Measurements from ENCODE around the gene CIRBP.

CIRBP gene

GRCh38 chr19:1256646-1257474 lies 12.3 kb upstream of the CIRBP start:
- no peak for DNase-seq (ENCODE audit: low read depth)

DNA sequence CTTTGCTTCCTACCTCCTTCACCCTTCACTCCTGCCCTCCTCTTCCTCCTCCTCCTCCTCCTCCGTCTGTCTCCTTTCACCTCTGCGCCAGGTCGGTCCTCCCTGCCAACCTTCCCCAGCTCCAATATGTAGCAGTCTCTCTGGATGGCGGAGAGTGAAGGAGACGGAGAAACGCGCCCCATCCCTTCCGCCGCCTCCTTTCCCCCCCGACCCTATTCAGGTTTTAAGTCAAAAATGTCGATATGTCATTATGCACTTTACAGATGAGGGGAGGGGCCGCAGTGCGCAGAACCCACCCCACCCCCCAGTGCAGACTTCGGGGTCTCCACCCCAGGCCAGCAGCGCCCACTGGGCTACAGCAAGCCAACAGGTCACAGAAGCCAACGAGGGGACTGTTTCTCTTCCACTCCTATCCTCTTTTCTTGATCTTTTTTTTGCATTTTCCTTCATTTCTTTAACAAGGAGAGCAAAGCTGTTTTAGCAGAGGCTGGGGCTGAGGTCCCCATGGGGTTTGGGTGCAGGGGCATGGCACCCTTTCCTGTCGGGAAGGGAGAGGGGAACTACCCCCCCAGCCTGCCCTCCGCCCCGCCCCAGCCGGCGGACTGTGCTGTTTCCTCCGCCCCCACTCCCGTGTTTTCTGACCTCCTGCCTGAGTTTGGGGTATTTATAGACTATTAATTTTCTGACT lies 11.5 kb upstream of the CIRBP start:
- DNase-seq (ENCODE audit: low read depth) = no peak

GRCh38 chr19:1258163-1258492 lies 11.0 kb upstream of the CIRBP start:
- no peak for DNase-seq (ENCODE audit: low read depth)

GRCh38 chr19:1258707-1259205 lies 10.4 kb upstream of the CIRBP start:
- DNase-seq (ENCODE audit: low read depth) = no peak

GRCh38 chr19:1259206-1259875 lies 9.8 kb upstream of the CIRBP start:
- peak; percentile 80 for DNase-seq (ENCODE audit: low read depth)

DNA sequence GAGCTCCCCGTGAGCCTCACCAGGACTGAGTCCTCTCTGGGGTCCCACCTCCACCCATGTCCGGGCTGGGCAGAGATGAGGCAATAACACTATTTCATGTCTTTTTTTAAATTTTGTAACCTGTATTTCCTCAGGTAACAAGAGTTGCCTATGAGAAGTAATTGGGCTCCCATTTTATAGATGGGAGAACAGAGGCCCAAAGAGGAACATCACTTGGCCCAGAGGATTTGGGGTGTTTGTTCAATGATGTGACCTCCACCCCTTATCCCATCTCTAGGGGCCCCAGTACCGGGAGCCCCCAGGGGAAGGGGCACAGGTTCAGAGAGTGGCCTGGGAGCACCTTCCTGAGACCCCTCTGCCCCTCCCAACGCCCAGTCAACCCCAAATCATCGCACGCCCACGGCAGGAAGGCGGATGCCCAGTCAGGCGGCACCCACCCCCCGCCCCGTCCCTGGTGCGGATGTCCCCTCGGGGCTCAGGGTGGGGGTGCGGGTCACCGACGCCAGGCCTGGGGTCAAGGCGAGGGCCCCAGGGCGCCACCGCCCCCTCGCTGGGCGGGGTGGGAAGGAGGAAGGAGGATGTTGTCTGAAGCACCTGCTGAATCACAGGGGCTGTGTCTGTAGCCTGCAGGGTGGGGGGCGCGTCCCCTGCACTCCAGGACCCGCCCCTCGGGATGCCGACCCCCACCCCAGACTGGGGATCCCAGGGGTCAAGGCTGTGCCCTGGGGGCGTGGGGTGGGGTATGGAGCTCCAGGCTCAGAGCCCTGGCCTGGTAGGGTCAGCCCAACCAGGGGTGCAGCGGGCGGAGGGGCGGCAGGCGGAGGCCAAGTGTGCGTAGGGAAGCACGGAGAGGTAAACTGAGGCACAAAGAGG lies 9.0 kb upstream of the CIRBP start:
- peak; percentile 43 for DNase-seq (ENCODE audit: low read depth)

DNA sequence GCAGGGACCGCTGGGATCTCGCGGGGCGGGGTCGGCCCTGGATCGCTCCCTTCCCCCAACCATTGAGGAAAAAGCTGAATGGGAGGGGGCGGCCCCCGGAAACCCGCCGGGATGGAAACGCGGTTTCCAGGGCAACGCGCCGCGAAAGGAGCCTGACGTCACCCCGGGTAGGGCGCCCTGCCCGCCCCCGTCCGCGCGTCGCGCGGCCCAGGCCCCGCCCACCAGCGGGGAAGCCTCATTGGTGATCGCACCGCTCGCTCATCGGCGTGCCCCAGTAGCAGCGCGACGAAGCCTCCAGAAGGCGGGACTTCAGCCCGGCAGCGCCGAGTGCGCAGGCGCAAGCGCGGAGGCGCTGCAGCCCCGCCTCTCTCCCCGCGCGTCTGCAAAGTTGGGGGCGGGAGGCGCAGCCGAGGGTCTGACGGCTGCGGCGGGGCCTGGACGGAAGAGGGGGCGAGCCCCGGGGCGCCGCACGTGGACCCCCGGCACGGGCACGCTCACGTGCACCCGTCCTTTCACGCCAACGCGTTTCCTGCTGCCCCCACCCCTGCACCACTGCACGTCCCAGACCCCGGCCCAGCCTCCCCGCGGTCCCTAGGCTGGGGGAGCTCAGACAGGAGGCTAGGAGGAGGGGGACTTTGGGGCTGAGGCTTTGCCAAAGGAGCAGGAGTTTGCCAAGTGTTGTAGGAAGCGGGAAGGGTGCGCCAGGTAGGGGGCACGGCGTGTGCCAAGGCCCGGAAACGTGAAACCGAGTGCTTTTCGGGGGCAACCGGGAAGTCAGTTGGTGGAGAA lies 8.2 kb upstream of the CIRBP start:
- DNase-seq (ENCODE audit: low read depth) = peak; percentile 96

DNA sequence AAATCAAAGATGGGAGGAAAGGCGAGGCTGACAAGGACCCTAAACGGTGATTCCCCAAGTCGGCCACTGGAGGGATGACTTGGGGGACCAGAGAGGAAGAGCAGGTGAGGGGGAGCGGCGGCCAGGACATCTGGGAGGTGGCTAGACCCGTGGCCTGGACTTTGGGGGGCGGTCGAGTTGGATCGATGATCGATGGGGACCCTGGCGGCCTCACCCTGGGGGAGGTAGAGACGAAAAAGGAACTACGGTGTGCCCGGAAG lies 7.7 kb upstream of the CIRBP start:
- DNase-seq (ENCODE audit: low read depth) = no peak

DNA sequence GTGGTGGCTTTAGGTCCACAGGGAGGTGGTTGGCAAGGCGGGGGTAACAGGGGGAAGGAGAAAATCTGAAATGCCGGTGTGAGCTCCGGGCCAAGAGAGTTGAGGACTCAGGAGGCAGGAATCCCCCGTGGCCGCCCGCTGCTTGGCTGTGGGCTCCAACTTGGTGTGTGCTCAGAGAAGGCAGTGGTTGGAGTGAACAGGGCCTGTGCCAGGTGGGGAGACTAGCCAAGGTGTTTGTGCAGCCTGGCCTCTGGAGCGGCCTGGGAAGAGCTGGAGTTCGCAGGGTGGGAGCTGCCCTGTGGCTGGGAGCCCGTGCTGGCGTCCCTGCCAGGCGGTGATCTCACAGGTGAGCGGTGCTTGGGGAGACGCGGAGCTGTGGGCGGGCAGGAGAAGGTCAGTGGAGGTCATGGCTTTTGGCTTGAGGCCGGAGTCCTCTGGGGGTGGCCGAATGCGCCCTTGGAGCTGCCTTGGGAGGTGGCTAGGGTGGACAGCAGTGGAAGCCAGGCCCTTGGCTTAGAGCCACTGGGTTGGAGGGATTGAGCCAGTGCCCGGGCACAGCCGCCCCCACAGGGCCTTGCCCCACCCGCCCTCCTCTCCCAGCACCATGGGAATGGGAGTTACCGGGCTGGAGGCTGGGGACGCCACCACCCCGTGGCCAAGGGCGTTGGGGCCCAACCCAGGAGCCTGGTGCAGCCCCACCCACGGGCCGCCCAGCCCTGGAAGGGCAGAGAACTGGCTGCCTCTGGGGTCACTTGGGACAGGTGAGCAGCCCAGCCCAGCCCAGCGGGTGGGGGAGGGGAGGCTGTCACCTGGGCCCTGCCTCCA lies 7.1 kb upstream of the CIRBP start:
- peak; percentile 42 for DNase-seq (ENCODE audit: low read depth)

GRCh38 chr19:1262623-1263123 lies 6.5 kb upstream of the CIRBP start:
- DNase-seq (ENCODE audit: low read depth) = no peak

DNA sequence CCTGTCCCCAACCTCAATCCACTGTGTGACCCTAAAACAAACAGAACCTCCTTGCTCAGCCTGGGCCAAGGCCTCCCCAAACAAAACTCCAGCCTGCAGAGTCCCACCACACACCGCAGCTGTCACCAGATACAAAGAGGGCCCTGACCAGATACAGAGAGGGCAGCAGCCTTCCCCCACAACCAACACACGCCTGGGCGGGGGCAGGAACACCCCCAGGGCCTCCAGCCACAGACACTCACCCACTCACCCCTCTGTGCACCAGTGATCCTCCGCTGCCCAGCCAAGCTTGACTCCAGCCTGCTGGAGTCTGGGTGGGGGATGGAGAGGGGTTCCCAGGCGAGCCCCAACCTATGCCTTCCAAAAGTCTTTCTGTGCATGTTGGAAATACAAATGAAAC lies 5.9 kb upstream of the CIRBP start:
- no peak for DNase-seq (ENCODE audit: low read depth)

DNA sequence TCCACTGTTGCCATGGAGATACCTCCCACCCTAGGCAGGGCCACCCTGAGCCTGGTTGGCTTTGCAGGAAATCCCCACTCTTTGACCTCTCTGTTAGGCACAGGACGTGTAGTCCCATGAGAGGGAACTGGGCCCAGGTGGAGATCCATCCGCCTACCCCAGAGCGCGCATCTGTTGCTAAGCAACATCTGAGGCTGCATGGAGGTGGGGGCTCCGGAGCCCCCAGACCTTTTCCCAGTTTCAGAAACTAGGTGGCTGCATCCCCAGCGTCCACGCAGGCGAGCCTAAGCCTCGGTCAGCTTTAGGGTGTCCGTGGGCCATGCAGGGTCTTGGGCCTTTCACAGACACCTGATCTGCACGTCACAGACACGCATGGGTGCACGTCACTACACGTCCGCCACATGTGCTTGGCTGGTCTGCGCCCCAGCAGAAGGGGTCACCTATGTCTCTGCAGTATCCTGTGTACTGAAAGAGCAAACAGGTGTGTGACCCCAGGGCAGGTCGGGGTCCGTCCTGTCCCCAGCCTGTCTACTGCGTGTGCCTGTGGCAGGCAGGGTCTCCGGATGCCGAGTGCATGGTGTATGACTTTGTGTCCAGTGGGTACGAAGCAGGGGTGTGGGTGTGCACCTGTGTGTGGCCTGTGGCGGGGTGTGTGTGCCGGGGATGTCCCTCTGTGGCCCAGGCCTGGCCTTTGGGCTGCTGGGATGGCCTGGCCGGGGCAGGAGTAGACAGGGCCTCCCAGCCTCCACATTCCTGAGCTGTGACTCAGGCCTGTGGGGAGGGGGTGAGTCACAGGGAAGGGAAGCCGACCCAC lies 4.1 kb upstream of the CIRBP start:
- peak; percentile 86 for DNase-seq (ENCODE audit: low read depth)

DNA sequence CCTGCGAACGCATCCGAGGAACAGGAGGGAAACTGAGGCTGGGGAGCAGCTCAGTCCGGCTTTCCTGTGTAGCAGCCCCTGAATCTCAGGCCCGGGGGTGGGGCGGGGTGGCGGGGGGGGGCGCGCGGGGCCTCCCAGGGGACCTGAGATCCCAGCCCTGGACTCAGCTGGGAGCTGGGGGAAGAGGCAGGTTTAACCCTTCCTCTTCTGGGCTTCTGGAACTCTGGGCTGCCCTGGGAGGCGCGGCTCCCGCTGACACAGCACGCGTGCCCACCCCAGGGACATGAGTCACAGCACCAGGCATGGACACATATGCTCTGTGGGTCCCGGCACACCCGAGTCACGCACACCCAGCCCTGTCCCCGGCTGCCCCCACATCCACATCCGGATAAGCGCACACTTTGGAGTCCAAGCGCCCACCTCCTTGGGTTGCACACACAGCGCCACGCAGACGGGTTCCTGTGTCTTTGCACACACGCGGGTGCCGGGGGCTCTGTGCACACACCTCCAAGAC lies 3.5 kb upstream of the CIRBP start:
- peak; percentile 95 for DNase-seq (ENCODE audit: low read depth)

- peak; percentile 87 for DNase-seq (ENCODE audit: low read depth)
Observed at GRCh38 chr19:1266129-1266915, 2.8 kb upstream of the CIRBP start.

DNA sequence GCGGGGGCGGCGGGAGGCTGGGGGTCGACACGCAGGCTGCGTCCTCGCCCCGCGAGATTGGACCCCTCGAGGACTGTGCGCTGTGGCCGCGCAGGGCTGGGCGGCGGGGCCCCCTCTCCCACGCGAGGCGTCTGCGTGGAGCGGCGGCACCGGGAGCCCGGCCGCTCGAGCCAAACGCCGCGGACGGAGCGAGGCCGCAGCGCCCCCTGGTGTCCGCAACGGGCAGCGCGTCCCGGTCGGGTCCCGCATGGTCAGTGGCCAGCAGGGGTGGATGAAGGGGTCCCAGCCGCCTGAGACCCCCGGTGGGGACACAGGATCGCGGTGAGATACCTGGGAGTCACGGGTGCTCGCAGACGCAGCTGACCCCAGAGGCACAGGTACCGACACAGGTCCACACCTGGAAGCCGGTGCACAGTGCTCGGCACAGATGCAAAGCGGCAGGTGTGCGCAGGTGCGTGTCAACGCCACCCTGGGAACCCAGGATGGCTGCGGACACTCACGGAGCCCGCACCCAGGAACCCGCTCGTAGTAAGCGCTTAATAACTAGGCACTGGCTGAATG lies 2.1 kb upstream of the CIRBP start:
- peak; percentile 41 for DNase-seq (ENCODE audit: low read depth)

DNA sequence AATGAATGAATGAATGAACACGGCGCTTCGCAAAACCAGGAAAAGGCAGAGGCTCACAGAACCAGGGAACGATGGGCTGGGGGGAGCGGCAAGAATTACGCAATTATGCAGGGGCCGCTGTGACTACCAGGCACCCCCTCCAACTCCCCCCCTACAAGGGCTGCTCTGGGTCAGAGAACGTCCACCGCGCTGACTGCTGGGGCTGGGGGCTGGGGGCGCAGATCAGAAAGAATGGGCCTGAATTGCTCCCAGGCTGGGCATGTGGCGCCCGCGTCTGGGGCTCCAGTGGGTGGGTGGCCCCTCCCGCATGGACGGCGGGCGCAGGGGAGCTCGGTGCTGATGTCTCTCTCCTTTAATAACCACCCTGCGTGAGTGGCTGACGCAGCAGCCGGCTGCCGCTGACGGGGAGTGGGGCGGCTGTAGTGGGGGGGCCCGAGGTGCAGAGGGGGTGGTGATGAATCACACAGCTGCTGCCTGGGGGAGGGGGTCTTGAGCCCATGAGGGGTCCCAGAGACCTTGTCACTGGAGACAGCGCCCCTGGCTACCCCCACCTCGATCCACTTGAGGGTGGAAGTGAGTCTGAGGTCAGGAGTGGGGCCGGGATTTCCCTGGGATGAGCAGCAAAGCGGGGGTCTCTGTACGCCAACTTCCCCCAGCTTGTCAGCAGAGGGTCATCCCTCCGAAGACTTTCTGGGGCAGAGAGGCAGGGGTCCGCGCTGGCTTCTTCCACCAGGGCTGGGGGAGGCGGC lies 1.5 kb upstream of the CIRBP start:
- DNase-seq (ENCODE audit: low read depth) = no peak
